ENCODE results near the gene GPR35. TPM values are rescaled to one million over a fixed set of nuclear protein-coding genes. Genes with fewer than 3 reads are reported as not detected.

GPR35 gene
- total and polyA plus RNA-seq, 2 of the 13 experiments (the other 11 are each of a cell fraction or from before 2014, with no cell fraction given): 27.1 to 44.2 TPM

GRCh38 chr2:240604291-240604938 lies 20.9 kb upstream of the GPR35 start (continued):
- TF ChIP-seq KIAA2018 (CRISPR knock-in tag; IDR thresholded peaks at IDR 0.05; ENCODE audit: borderline replicate concordance) (no peak), MXI1 (IDR thresholded peaks at IDR 0.05; ENCODE audit: borderline replicate concordance, low read depth, low read length) (peak; percentile 85; the same call in 2 of the 3 replicates), NBN (conservative IDR thresholded peaks at IDR 0.05) (no peak), ZNF562 (CRISPR knock-in tag; IDR thresholded peaks at IDR 0.05; ENCODE audit: borderline replicate concordance) (no peak), TBX2 (CRISPR knock-in tag; IDR thresholded peaks at IDR 0.05; ENCODE audit: borderline replicate concordance) (peak; percentile 66; the same call in 1 of the 2 replicates), ZNF570 (CRISPR knock-in tag; IDR thresholded peaks at IDR 0.05; ENCODE audit: borderline replicate concordance) (no peak), ELK4 (CRISPR knock-in tag; IDR thresholded peaks at IDR 0.05; ENCODE audit: borderline replicate concordance) (no peak), GLI4 (CRISPR knock-in tag; IDR thresholded peaks at IDR 0.05; ENCODE audit: borderline replicate concordance) (no peak), BATF2 (CRISPR knock-in tag; IDR thresholded peaks at IDR 0.05) (no peak), ZNF24 (IDR thresholded peaks at IDR 0.05) (no peak), JARID2 (CRISPR knock-in tag; IDR thresholded peaks at IDR 0.05; ENCODE audit: insufficient replicate concordance) (no peak), CEBPB (IDR thresholded peaks at IDR 0.05; ENCODE audit: borderline replicate concordance, low read depth, low read length) (no peak), ZSCAN21 (CRISPR knock-in tag; IDR thresholded peaks at IDR 0.05; ENCODE audit: borderline replicate concordance) (no peak; the same call in 1 of the 2 replicates), HNF4G (IDR thresholded peaks at IDR 0.05; ENCODE audit: borderline replicate concordance, low read depth, low read length) (no peak), HNF4G (CRISPR knock-in tag; IDR thresholded peaks at IDR 0.05; ENCODE audit: borderline replicate concordance, low read depth) (peak; percentile 60; the same call in 1 of the 2 replicates), NFKB2 (CRISPR knock-in tag; IDR thresholded peaks at IDR 0.05; ENCODE audit: borderline replicate concordance) (peak; percentile 96; the same call in 1 of the 2 replicates), SMARCC2 (IDR thresholded peaks at IDR 0.05) (no peak), ZNF704 (CRISPR knock-in tag; IDR thresholded peaks at IDR 0.05; ENCODE audit: borderline replicate concordance) (0 out of 2 replicates have a peak, but pooled peaks have one; percentile 42)
